GM12891 (cell line): Measurements from ENCODE around the gene MAMDC2.

Source experiments
- POLR2A ChIP-seq: IDR thresholded peaks from 2 replicates; pipeline ENCODE4 v1.6.1; 2011; ENCODE audit warnings: low read depth, low read length, control low read depth
- POU2F2 ChIP-seq: IDR thresholded peaks from 2 replicates; pipeline ENCODE4 v1.6.1; 2011; ENCODE audit warnings: low read depth, mild to moderate bottlenecking, control low read depth, low read length, moderate library complexity

- TF ChIP-seq POU2F2 (no peak), POLR2A (no peak)
Measured at GRCh38 chr9:70142101-70142500, 98.5 kb downstream of the MAMDC2 start.
